Keratinocyte (primary cell): ENCODE data around the gene AQP2. TPM values are rescaled to one million over a fixed set of nuclear protein-coding genes. Genes with fewer than 3 reads are reported as not detected.

ENCODE experiments used
- DNase-seq: peaks from one replicate; pipeline ENCODE4 v3.0.0-alpha.2; 2011; ENCODE audit warnings: low read depth, missing footprints, low spot score
- FAIRE-seq: peaks from 2 replicates; lab custom pipeline; 2011; peaks lifted over from hg19 to GRCh38; lab: Jason Lieb, UNC
- H2AFZ ChIP-seq: 2 replicates; pipeline ENCODE4 v1.6.0; 2012; ENCODE audit warnings: low read length, control low read depth, inconsistent platforms; ENCODE audit not compliant: control insufficient read depth
- H3K27ac ChIP-seq: 2 replicates; pipeline ENCODE4 v1.5.1; 2011; ENCODE audit warnings: low read length; ENCODE audit not compliant: control insufficient read depth, insufficient read depth
- H3K27me3 ChIP-seq: 3 replicates; pipeline ENCODE4 v1.6.0; 2011; ENCODE audit warnings: low read length; ENCODE audit not compliant: control insufficient read depth, insufficient read depth; ENCODE audit errors: extremely low read depth
- H3K36me3 ChIP-seq, 2 experiments: 2 replicates in 1 of 2; 3 replicates in 1 of 2; pipeline ENCODE4 v1.5.1; 2011; ENCODE audit warnings: low read length in 2 of 2, mild to moderate bottlenecking in 1 of 2; ENCODE audit not compliant: control insufficient read depth in 2 of 2, insufficient read depth in 2 of 2; ENCODE audit errors: extremely low read depth in 1 of 2
- H3K4me1 ChIP-seq: 3 replicates; pipeline ENCODE4 v1.5.1; 2011; ENCODE audit warnings: low read length; ENCODE audit not compliant: control insufficient read depth, insufficient read depth; ENCODE audit errors: extremely low read depth
- H3K4me2 ChIP-seq: 3 replicates; pipeline ENCODE4 v1.6.0; 2011; ENCODE audit warnings: low read depth, low read length; ENCODE audit not compliant: control insufficient read depth, insufficient read depth; ENCODE audit errors: extremely low read depth
- H3K4me3 ChIP-seq, 3 experiments: fragments of 200-600 bp in 1 of 3; sonication (generic) in 1 of 3; 2 replicates in 2 of 3; 3 replicates in 1 of 3; pipeline ENCODE4 v1.5.1; 2011 to 2016; ENCODE audit warnings: low read length in 3 of 3, mild to moderate bottlenecking in 3 of 3, control low read depth in 2 of 3, inconsistent platforms in 1 of 3, low read depth in 1 of 3, mixed read lengths in 1 of 3, mixed run types in 1 of 3, moderate library complexity in 1 of 3; ENCODE audit not compliant: control insufficient read depth in 2 of 3, insufficient read depth in 2 of 3; ENCODE audit errors: extremely low read depth in 1 of 3
- H3K79me2 ChIP-seq: 2 replicates; pipeline ENCODE4 v1.6.0; 2012; ENCODE audit warnings: low read length; ENCODE audit not compliant: control insufficient read depth, insufficient read depth
- H3K9ac ChIP-seq: 3 replicates; pipeline ENCODE4 v1.6.0; 2011; ENCODE audit warnings: low read length; ENCODE audit not compliant: control insufficient read depth, insufficient read depth; ENCODE audit errors: extremely low read depth
- H3K9me1 ChIP-seq: 3 replicates; pipeline ENCODE4 v1.6.0; 2011; ENCODE audit warnings: low read length; ENCODE audit not compliant: control insufficient read depth, insufficient read depth; ENCODE audit errors: extremely low read depth
- H3K9me3 ChIP-seq: 2 replicates; pipeline ENCODE4 v1.5.1; 2012; ENCODE audit warnings: low read depth, low read length; ENCODE audit not compliant: control insufficient read depth
- H4K20me1 ChIP-seq: 3 replicates; pipeline ENCODE4 v1.6.0; 2011; ENCODE audit warnings: low read length; ENCODE audit not compliant: control insufficient read depth, insufficient read depth; ENCODE audit errors: extremely low read depth
- CTCF ChIP-seq, 3 experiments: IDR thresholded peaks in 1 of 3; conservative IDR thresholded peaks in 1 of 3; optimal IDR thresholded peaks in 1 of 3; 2 replicates in 2 of 3; 3 replicates in 1 of 3; pipeline versions ENCODE3 to v1.5.1; 2011; ENCODE audit warnings: low read length in 3 of 3, mild to moderate bottlenecking in 3 of 3, moderate library complexity in 2 of 3, control low read depth in 1 of 3, inconsistent platforms in 1 of 3; ENCODE audit not compliant: insufficient read depth in 2 of 3; ENCODE audit errors: extremely low read depth in 1 of 3
- EZH2 ChIP-seq: IDR thresholded peaks from one replicate; pipeline ENCODE4 v1.6.1; 2012; ENCODE audit warnings: inconsistent platforms, mild to moderate bottlenecking, low read length, moderate library complexity
- dilution Hi-C: fragments of 300-500 bp; cut with MboI; formaldehyde crosslinking; loops from one replicate; pipeline ENCODE4 v1.7.0; 2020; ENCODE audit warnings: low sequenced_read_pairs; ENCODE audit not compliant: extremely low pct_ligation_motif_present
- polyA plus RNA-seq, 5 experiments: library from polyadenylated mRNA; depleted of rRNA in 3 of 5; stranded (reverse) in 3 of 5; stranded (forward) in 1 of 5; unstranded in 1 of 5; fragments of >200 nt; gene quantifications; 1 replicate in 1 of 5; 2 replicates in 3 of 5; 3 replicates in 1 of 5; pipeline versions ENCODE4 v1.2.1 to v1.2.3, GENCODE V29; 2011 to 2012; ENCODE audit warnings: missing spikeins in 2 of 5, low read depth in 1 of 5, low replicate concordance in 1 of 5

AQP2 gene
- polyA plus RNA-seq, 1 donor (not counting 4 experiments of a cell fraction or from before 2014, with no cell fraction given) = not detected

- no peaks in the 10 kb centered on the region for H3K79me2 ChIP-seq
- H3K36me3 ChIP-seq = no peaks in the 10 kb centered on the region
- no peak overlapping the region for H2AFZ ChIP-seq
- FAIRE-seq = no peak
- peaks cover 8% of the 10 kb centered on the region for H3K27me3 ChIP-seq
- TF ChIP-seq EZH2 (no peak), CTCF (optimal IDR thresholded peaks at IDR 0.05 in 1 of 3, IDR thresholded peaks at IDR 0.05 in 1 of 3, conservative IDR thresholded peaks at IDR 0.05 in 1 of 3; ENCODE audit: extremely low read depth in 1 of 3, insufficient read depth in 2 of 3, low read length in 3 of 3) (no peak)
- no peaks in the 10 kb centered on the region for H3K4me1 ChIP-seq
- no peak for DNase-seq
- H3K9me3 ChIP-seq = no peaks in the 10 kb centered on the region
- H3K4me3 ChIP-seq = no peak overlapping the region
- no peaks in the 10 kb centered on the region for H3K9me1 ChIP-seq
- dilution Hi-C loops = no loop called here
- no peak overlapping the region for H3K27ac ChIP-seq
- H3K9ac ChIP-seq = no peak overlapping the region
- no peaks in the 10 kb centered on the region for H4K20me1 ChIP-seq
- no peak overlapping the region for H3K4me2 ChIP-seq
Measured at GRCh38 chr12:49917788-49918173, 32.8 kb upstream of the AQP2 start.

GRCh38 chr12:49920241-49920914 is 30.2 kb upstream of the AQP2 start:
- Histone ChIP-seq H3K9me1 (no peaks in the 10 kb centered on the region), H4K20me1 (no peaks in the 10 kb centered on the region), H3K36me3 (no peaks in the 10 kb centered on the region), H3K9ac (no peak overlapping the region), H3K27me3 (peaks cover 5% of the 10 kb centered on the region), H3K9me3 (no peaks in the 10 kb centered on the region), H3K4me3 (no peak overlapping the region), H3K4me2 (no peak overlapping the region), H3K79me2 (no peaks in the 10 kb centered on the region), H3K4me1 (no peaks in the 10 kb centered on the region), H2AFZ (no peak overlapping the region), H3K27ac (no peak overlapping the region)
- no peak for DNase-seq
- TF ChIP-seq CTCF (optimal IDR thresholded peaks at IDR 0.05 in 1 of 3, IDR thresholded peaks at IDR 0.05 in 1 of 3, conservative IDR thresholded peaks at IDR 0.05 in 1 of 3; ENCODE audit: extremely low read depth in 1 of 3, insufficient read depth in 2 of 3, low read length in 3 of 3) (no peak), EZH2 (no peak)
- no peak for FAIRE-seq
- dilution Hi-C loops = no loop called here
